Inflammatory macrophage treated with lipopolysaccharide for 1 hour (primary cell): Measurements from ENCODE around the gene ATOX1.
A peak's percentile ranks its signal among the peaks of the same experiment; 100 is the strongest.
"Not testable (repeated sequence)": the region's sequence is repeated elsewhere in the genome, so short reads cannot be mapped to it uniquely, and the experiment has no call there.

Experiments
- DNase-seq, 2 donors: peaks; one replicate each; pipeline ENCODE4 v3.0.0-alpha.2; 2020 to 2022

ATOX1 gene, protein sequence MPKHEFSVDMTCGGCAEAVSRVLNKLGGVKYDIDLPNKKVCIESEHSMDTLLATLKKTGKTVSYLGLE

DNA sequence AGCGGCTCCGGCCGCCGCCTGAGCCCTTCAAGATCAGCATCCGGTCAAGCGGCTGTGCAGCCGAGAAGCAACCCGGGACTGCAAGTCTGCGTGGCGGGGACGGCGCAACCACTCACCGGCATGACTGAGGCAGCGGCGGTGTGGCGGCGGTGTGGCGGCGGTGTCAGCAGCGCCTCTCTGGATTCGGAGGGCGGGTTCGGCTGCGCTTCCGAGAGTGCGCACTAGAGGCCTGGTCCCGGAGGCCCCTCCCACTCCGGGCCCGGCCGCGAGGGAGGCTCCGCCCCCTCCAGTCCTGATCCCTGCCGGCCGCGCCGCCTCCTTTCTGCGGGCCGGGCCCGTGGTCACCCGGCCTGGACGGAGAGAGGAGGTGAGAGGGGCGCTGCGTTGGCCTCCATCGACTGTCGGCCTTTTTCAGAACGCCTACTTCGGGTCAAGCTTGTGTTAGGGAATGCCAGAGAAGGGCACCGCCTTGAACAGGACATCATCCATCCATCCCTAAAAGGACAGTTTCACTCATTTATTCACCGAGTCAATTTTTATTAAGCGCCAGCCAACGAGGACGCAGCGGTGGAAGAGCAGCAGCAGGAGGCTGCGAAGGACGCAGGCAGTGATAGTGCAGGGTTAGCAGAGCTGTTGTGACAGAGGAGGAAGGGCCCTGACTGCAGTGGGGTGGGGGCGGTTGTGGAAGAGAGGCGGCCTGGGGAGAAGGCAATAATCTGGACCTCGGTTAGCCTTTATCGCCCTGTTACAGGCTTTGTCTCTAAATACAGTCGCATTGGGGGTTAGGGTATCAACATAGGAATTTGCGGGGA is at the start of gene ATOX1:
Gene ATOX1, minus strand, starts transcription at position 202 of the 812 bp plus-strand sequence. Its CDS starts 80 bp downstream, at position 122.
- peak; percentile 88 to 94 for DNase-seq

DNA sequence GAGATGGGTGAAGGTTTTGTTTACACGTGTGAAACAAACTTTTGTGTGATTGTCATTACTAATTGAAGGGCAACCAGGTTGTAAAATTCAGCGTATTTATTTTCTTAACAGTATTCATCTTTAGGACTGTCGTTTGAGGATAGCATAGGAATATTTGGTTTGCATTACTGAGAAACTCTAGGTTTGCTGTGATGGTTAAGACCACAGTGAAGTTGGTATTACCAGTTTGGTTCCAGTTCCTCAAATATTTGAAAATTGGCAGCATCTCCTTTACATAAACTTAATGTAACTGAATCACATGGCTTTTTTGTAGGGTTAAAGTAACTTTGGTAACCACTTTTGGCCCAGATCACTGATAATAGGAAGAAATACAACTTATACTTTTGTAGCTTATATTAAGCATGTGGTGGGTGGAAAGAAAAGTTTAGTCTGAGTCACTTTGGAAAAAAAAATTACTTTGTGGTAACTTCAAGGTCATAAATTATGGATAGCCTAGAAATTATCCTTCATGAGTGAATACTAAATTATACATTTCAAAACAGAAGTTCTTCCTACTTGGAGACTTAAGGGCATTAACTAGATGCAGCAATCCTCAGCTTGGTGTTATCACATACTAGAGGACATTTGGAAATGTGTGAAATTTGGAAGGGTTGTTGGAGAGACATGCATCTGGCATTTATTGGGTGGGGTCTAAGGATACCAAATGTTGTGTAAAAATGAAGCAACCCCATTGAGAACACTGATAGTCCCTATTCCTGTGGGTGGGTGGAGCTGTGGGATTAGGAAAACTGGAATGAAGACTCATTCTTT is 47.2 kb upstream of the ATOX1 start:
- DNase-seq, result peak; percentile 64 to 91

DNA sequence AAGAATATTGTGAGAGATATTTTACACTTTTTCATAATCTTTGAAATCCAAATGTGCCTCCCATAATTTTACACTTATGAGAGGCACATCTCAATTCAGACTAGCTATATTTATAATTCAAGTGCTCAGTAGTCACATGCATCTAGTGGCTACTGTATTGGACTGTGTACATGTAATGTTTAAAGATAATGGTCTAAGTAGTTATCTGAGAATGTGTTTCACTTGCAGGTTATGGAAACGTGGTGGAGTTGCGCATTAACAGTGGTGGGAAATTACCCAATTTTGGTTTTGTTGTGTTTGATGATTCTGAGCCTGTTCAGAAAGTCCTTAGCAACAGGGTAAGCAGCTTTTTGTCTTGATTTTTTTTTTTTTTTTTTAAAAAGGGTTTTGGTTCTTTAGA is 42.1 kb upstream of the ATOX1 start:
- DNase-seq, result no peak

DNA sequence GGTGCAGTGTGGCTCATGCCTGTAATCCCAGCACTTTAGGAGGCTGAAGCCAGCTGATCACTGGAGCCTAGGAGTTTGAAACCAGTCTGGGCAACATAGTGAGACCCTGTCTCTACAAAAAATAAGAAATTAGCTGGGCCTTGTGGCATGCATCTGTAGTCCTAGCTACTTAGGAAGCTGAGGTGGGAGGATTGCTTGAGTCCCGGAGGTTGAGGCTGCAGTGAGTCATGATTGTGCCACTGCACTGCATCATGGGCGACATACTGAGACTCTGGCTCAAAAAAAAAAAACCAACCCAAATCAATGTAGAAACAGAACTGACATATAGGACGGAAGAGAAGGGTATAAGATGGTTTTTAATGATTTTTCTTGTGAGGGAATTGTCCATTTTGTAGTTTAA is 41.0 kb upstream of the ATOX1 start:
- peak in 1 of 2 donors; percentile 65 for DNase-seq

DNA sequence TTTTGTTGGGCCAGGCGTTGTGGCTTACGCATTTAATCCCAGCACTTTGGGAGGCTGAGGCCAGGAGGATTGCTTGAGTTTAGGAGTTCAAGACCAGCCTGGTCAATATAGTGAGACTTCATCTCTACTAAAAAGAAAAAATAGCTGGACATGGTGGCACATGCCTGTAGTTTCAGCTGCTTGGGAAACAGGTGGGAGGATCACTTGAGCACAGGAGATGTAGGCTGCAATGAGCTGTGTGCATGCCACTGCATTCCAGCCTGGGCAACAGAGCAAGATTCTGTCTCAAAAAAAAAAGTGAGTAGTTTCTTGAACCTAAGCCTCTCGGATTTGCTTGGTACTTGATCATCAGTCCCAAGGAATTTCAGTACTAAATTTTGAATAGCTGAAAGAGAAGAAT is 40.2 kb upstream of the ATOX1 start:
- DNase-seq, result peak in 1 of 2 donors; percentile 21

DNA sequence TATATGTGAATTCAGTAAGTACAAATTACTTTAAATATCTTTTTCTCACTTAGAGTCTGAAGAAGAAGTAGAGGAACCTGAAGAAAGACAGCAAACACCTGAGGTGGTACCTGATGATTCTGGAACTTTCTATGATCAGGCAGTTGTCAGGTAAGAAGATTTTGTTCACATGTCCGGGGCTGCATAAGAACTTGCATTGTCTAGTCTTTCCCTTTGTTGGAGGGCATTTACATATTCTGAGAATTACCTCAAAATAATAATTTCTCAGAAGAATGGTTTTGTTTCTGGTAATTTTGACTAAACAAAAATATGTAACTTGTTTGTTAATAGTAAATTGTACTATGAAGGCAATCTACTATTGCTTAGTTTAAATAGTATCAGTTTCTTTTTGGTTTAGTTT is 37.0 kb upstream of the ATOX1 start:
- no peak for DNase-seq

DNA sequence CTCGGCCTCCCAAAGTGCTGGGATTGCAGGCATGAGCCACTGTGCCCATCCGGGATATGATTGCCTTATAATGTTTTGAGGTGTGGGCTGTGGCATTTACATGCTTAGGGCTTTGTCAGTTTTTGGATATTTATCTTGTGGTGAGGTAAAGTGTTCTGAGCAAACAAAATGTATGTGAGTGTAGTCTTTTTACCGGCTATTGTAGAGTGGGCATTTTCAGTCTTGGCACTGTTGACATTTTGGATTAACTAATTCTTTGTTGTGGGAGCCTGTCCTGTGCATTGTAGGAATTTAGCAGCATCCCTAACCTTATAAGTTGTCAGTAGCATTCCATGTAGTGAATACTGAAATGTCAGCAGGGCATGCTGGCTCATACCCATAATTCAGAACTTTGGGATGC is 34.9 kb upstream of the ATOX1 start:
- no peak for DNase-seq

DNA sequence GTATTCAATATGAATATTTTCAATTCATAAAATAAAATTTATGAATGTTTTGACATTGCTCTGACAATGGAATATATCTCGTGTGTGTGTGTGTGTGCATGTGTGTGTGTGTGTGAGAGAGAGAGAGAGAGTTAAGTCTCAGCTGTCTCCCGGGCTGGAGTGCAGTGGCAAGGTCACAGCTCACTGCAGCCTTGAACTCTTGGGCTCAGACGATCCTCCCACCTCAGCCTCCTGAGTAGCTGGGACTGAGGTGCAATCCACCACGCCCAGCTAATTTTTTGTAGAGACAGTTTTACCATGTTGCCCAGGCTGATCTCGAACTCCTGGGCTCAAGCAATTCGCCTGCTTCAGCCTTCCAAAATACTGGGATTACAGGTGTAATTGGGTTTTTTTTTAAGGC is 29.4 kb upstream of the ATOX1 start:
- DNase-seq, result no peak

DNA sequence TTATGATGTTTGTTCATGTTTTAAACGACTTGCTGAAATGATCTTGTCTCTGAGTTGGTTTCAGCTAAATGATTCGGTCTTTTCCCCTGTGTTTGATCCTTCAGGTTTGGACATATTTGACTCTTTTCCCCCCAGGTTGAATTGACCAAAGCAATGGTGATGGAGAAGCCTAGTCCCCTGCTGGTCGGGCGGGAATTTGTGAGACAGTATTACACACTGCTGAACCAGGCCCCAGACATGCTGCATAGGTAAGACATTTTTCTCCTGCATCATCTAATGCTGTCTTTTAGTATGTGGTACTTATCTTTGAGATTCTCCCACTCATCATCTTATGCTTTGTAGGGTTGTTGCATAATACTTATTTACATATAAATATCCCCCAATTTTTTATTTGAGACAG is 28.0 kb upstream of the ATOX1 start:
- DNase-seq, result no peak

DNA sequence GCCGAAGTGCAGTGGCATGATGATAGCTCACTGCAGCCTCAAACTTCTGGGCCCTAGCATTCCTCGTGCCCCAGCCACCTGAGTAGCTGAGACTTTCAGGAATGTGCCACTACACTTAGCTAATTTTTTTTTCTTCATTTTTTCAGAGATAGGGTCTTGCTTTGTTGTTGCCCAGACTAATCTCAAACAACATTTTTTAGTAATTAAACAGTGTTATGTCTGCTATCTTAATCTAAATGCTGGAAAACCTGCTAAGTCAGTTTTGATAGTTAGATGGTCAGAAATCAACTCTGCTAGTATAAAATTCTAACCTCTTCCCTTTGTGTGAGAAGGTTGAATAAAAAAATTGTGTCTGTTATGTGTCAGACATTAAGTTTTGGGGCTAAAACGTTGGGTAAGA is 25.7 kb upstream of the ATOX1 start:
- DNase-seq, result no peak

DNA sequence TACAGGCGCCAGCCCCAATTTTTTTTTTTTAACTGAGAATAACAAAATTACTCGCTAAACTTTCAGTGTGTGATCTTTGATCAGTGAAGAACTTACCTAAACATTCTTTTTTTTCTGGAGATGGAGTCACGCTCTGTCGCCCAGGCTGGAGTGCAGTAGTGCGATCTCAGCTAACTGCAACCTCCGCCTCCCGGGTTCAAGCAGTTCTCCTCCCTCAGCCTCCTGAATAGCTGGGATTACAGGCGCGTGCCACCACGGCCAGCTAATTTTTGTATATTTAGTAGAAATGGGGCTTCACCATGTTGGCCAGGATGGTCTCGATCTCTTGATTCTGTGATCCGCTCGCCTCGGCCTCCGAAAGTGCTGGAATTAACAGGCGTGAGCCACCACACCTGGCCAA is 25.2 kb upstream of the ATOX1 start:
- not testable (repeated sequence) for DNase-seq

DNA sequence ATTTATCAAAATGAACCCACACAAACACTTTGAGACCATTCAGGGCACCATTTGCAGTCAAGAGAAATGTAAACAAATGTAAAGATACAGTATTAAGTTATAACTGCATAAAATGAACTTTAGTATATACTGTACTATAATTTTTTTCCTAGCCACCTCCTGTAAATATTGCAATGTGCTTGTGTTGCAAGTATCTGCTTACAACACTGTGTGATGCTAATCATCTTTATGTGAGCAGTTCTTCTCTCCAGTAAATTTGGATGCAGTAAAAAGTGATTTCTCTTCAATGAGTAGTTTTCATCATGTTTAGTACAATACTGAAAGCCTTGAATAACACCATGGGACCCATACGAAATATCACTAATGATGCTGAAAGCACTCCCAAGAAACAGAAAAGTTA is 22.8 kb upstream of the ATOX1 start:
- peak in 1 of 2 donors; percentile 26 for DNase-seq

DNA sequence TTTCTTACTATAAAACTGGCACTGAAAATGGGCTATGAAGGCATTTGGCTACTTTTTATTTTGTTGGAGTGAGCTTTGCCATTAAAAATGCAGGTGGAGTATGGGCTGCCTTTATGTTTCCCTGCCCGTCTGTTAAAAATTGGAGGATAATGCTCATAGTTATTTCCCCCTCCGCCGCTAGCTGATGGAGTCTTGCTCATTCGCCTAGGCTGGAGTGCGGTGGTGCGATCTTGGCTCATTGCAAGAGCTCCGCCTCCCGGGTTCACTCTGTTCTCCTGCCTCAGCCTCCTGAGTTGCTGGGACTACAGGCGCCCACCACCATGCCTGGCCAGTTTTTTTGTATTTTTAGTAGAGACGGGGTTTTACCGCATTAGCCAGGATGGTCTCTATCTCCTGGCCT is 21.9 kb upstream of the ATOX1 start:
- no peak for DNase-seq

DNA sequence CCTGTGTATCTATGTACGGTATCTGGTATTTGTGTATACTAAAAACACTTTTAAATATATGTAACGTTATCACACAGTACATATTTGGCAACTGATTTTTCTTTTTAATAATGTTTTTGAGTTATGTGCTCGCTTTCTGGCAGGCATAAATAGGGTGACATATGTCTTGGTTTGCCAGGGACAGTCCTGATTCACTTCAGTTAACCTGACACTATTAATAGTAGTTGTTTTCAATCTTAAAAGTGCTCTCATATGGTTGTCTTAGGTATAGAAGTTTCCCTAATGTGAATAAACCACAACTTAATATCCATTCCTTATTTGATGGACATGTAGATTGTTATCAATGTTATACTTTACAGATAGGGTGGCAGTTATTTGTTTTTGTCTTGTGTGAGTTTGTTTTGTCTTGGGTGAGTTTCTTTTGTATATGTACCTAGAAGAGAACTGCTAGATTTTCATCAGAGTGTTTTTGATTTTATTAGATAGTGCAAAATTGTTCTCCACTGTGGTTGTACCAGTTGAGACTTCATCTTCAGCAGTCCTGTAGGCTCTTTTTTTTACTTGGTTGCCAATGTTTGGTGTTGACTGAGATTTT is 21.2 kb upstream of the ATOX1 start:
- no peak for DNase-seq

DNA sequence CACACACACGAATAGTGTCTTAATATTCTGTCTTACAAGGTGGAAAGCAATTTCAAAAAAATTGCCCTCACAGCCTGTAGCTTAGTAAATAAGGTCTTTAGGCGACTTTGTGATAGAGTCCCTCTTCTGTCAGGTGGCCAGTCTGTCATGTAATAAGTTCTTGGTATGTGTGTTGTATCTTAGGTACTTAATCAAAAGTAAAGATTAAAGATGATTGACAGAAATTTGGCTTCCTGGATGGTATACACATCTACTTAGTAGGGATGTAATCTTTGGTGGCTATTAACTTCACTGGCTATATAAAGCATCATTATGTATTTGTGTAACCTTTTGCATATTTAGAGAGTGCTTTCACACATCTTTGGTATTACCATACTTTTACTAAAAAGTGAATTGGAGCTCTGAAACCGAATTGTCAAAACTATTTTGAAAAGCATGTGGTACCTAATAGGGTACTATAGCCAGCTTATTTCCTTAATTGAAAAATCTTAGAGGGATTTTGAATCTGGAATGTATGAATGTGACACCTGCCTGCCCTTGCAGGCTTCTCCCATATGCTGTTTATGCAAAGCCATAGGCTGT is 16.7 kb upstream of the ATOX1 start:
- DNase-seq, result no peak

DNA sequence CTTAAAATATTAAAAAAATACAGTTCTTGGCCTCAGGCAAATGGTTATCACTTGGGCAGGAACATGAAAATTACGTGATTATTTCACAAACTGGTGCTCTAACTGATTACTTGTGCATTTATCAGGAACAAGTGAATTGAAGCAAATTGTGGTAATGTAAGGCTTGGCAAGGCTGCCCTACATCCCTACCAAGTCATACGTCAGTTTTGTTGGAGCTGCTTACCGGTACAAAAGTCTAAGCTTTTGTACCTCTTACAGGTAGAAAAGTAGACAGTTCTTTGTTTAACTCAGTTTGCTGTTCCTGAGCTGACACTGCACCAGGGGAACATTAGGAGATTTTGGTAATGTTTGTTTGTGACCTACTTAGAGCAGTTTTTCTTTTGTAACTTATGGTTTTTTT is 15.5 kb upstream of the ATOX1 start:
- no peak for DNase-seq

DNA sequence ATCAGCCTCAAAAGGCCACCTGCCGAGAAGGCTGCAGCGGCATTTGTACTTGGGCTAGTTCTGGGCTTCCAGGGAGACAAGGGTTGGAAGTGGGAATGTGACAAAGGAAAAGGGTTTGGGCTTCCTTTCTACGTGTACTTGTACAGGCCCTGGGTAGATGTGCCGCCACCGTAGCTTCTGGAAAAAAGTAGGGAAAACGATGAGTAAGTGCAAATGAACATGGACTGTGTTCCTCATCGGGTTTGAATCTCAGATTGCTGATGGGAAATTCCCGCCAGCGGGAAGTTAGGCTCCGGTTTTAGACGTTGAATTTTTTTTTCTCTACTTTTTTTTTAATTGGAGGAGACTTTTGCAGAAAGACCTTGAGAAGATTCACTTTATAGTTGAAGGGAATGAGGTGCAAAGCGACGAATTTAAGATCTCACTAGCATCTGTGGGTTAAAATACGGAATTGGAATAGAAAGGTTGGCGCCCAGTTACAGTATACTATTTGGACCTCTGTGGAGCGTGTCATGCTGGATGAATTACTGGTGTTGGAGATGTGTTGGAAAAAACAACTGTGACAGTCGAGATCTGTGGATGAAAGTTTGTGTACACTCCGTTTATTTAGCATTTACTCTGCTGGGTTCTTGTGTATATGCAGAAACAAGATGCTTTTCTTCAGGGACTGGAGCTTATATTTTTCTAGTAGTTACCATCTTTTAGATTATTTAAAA is 14.6 kb upstream of the ATOX1 start:
- peak; percentile 62 to 64 for DNase-seq

DNA sequence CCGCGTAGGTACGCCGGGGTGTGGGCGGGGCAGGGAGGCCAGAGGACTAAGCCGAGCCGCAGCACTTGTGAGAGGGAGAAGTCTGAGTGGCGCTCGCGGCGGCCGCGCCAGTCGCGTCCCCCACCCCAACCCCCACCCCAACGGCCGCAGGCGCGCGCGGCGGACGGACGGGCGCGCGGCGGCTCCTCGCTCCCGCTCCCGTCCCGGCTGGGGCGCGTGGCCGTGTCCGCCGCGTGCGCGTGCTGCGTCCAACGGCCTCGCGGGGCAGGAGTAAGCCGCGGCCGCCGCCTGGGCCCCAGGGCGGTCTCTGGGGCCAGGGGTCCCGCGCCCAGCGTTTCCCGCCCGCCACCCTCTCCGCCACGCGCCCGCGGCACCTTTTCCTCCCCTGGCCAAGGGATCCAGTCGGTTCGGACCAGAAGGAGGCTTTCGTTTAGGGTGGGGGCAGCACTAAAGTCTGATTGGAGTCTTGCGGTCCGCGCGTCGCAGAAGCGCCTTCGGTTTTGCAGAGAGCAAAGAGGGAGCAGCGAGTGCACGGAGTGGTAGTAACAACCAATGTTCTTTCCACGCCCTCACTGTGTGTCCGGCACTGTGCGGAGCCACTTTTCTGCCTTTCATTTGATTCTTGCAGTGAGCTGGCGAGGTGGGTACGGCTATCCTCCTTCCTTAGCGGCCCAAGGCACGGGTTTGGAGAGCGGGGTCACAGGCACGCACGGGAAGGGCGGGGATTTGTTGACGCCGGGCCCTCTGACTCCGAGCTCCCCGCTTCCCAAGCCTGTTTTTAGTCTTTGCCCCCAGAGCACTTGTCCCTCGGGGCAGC is 13.8 kb upstream of the ATOX1 start:
- peak in 1 of 2 donors; percentile 31 for DNase-seq

DNA sequence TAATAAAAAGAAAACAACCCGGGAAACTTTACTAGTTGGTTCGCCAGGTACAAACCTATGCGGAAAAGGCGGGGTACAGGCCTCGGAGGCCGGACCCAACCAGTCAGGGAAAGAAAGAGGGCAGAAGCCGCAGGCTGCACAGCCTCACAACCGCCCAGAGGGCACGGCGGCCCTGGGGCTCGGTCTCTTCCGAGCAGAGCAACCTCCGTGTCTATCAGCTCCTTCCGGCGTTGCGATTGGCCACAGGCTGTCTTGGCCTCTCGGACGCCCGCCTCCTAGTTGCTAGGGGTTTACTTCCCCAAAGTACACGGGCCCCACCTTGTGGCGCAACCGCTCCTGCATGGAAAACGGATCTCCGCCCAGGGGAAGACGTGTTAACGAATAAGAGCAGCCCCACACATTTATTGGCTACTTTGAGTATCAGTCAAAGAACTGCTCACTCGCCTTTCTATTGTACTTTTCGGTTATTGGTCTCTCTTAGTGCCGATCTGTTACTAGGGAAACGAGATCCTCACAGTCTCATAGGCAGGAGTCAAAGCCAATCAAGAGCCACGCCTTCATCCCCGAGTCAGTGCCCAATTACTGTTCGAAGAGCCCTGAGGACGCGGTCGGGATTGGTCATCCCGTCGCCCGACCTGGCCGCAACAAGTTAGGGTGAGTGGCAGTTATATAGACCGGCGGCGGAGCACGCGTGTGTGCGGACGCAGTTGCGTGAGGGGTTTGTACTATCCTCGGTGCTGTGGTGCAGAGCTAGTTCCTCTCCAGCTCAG is 13.0 kb upstream of the ATOX1 start, which contains the start of gene G3BP1:
Gene G3BP1, plus strand, starts transcription at position 696 of the 770 bp plus-strand sequence. CDS start 14,667 bp downstream, outside the sequence.
- peak; percentile 100 for DNase-seq
